ENCODE data around the gene CRADD. TPM values are rescaled to one million over a fixed set of nuclear protein-coding genes. Genes with fewer than 3 reads are reported as not detected.

CRADD gene
- total and polyA plus RNA-seq, 10 of the 15 experiments (the other 5 are each of a cell fraction or from before 2014, with no cell fraction given): 7.6 to 15.5 (median 11.7) TPM

- TF ChIP-seq, protein P1, sequence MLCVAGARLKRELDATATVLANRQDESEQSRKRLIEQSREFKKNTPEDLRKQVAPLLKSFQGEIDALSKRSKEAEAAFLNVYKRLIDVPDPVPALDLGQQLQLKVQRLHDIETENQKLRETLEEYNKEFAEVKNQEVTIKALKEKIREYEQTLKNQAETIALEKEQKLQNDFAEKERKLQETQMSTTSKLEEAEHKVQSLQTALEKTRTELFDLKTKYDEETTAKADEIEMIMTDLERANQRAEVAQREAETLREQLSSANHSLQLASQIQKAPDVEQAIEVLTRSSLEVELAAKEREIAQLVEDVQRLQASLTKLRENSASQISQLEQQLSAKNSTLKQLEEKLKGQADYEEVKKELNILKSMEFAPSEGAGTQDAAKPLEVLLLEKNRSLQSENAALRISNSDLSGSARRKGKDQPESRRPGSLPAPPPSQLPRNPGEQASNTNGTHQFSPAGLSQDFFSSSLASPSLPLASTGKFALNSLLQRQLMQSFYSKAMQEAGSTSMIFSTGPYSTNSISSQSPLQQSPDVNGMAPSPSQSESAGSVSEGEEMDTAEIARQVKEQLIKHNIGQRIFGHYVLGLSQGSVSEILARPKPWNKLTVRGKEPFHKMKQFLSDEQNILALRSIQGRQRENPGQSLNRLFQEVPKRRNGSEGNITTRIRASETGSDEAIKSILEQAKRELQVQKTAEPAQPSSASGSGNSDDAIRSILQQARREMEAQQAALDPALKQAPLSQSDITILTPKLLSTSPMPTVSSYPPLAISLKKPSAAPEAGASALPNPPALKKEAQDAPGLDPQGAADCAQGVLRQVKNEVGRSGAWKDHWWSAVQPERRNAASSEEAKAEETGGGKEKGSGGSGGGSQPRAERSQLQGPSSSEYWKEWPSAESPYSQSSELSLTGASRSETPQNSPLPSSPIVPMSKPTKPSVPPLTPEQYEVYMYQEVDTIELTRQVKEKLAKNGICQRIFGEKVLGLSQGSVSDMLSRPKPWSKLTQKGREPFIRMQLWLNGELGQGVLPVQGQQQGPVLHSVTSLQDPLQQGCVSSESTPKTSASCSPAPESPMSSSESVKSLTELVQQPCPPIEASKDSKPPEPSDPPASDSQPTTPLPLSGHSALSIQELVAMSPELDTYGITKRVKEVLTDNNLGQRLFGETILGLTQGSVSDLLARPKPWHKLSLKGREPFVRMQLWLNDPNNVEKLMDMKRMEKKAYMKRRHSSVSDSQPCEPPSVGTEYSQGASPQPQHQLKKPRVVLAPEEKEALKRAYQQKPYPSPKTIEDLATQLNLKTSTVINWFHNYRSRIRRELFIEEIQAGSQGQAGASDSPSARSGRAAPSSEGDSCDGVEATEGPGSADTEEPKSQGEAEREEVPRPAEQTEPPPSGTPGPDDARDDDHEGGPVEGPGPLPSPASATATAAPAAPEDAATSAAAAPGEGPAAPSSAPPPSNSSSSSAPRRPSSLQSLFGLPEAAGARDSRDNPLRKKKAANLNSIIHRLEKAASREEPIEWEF (IDR thresholded peaks at IDR 0.05; ENCODE audit: insufficient replicate concordance, low read depth, low read length): no peak
- TF ChIP-seq NR2C1 (IDR thresholded peaks at IDR 0.05) (no peak), ESRRA (IDR thresholded peaks at IDR 0.05; ENCODE audit: low read length) (no peak), NKRF (conservative IDR thresholded peaks at IDR 0.05) (no peak)
Observed at GRCh38 chr12:93916402-93916801, 239.2 kb downstream of the CRADD start (continued).

GRCh38 chr12:93918262-93918661 lies 241.1 kb downstream of the CRADD start:
- RAD21 ChIA-PET (ENCODE audit: unreplicated experiment): no interaction called here
- DNase-seq (ENCODE audit: low read depth, low spot score) (no peak), ATAC-seq (no peak), FAIRE-seq (no peak)
- no TSS peak for BruUV-seq (replicated peaks)
- H2AFZ ChIP-seq (ENCODE audit: control insufficient read depth, low read depth, low read length): no peak overlapping the region
- no peak overlapping the region for H3K9ac ChIP-seq (ENCODE audit: control insufficient read depth, insufficient read depth, low read length)
- H4K20me1 ChIP-seq (ENCODE audit: control insufficient read depth, insufficient read depth): no peaks in the 10 kb centered on the region
- H3K4me1 ChIP-seq (ENCODE audit: control insufficient read depth, insufficient read depth, low read length): no peaks in the 10 kb centered on the region
- CTCF ChIA-PET: interaction anchor here (0.6 kb wide), 2 partner anchors 224 to 609 kb away, joined by 4 to 5 read pairs; no protein-coding TSS in a partner anchor
- H3K36me3 ChIP-seq (ENCODE audit: control insufficient read depth in 2 of 2, insufficient read depth in 2 of 2, low read length in 1 of 2): no peaks in the 10 kb centered on the region
- SMC1A ChIA-PET (ENCODE audit: uncharacterized antibody, unreplicated experiment): no interaction called here
- H3K4me2 ChIP-seq (ENCODE audit: control insufficient read depth, insufficient read depth): no peak overlapping the region
- no peaks in the 10 kb centered on the region for H3K27me3 ChIP-seq (replicated peaks in 1 of 2; ENCODE audit: control insufficient read depth in 2 of 2, insufficient read depth in 2 of 2, low read length in 1 of 2)
- TF ChIP-seq KAT2A (conservative IDR thresholded peaks at IDR 0.05; ENCODE audit: control insufficient read depth, low read depth, low read length) (no peak), LARP7 (IDR thresholded peaks at IDR 0.05) (no peak), MLLT1 (IDR thresholded peaks at IDR 0.05) (no peak), BCL11A (IDR thresholded peaks at IDR 0.05; ENCODE audit: low read depth, low read length) (no peak), IKZF2 (IDR thresholded peaks at IDR 0.05) (no peak), PRDM15 (CRISPR knock-in tag; IDR thresholded peaks at IDR 0.05) (no peak)
- H3K79me2 ChIP-seq (ENCODE audit: control insufficient read depth, insufficient read depth, low read length): no peaks in the 10 kb centered on the region
- intact Hi-C loops (cut with micrococcal nuclease; ENCODE audit: unreplicated experiment): no loop called here
- POLR2A ChIA-PET: interaction anchor here (1.0 kb wide), 1 partner anchor 16 kb away, joined by 3 read pairs; no protein-coding TSS in a partner anchor
- in situ Hi-C loops (cut with MboI): no loop called here
- WGBS (ENCODE audit: insufficient coverage, insufficient replicate concordance, low lambda C conversion rate, missing lambda C conversion rate): 60% methylated on average over 6 of the region's 6 CpGs
- H3K27ac ChIP-seq (ENCODE audit: control insufficient read depth, insufficient read depth): no peak overlapping the region
- H3K9me3 ChIP-seq (replicated peaks; ENCODE audit: control insufficient read depth, insufficient read depth, low read length): no peaks in the 10 kb centered on the region
- no peak overlapping the region for H3K4me3 ChIP-seq

Measured in GM12878 (cell line).